HCT116 (cell line): ENCODE measurements around the gene NNT.

Source experiments
- EZH2 ChIP-seq: fragments of 200-600 bp; sonication (generic); IDR thresholded peaks from 2 replicates; pipeline ENCODE4 v1.6.1; 2017; ENCODE audit warnings: antibody characterized with exemption, mixed run types
- JUND ChIP-seq: IDR thresholded peaks from 2 replicates; pipeline ENCODE4 v1.6.1; 2012
- SRF ChIP-seq: IDR thresholded peaks from 2 replicates; pipeline ENCODE4 v1.6.1; 2012; ENCODE audit warnings: low read depth
- TF ChIP-seq, protein P1 (sequence below): IDR thresholded peaks from 2 replicates; pipeline ENCODE4 v1.6.1; 2011; ENCODE audit warnings: mild to moderate bottlenecking, low read length, moderate library complexity; ENCODE audit not compliant: insufficient replicate concordance; ENCODE audit errors: extremely low read depth

DNA sequence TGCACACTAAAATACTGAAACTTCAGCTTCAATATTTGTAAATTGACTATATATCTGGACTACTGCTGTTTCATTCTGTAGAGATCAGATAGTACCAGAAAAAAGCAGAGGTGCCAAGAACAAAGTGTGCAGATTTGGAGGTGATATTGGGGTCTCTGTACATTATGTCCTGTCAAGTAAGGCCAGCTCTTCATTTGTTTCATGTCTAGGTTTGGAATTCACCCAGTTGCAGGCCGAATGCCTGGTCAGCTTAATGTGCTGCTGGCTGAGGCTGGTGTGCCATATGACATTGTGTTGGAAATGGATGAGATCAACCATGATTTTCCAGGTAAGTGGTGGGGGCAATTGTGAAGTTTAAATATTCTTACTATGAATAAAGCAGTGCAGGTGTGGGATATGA, 96.9 kb downstream of the NNT start:
- no peak for TF ChIP-seq EZH2
- no peak for TF ChIP-seq JUND
- TF ChIP-seq SRF, result no peak
- TF ChIP-seq, protein P1, sequence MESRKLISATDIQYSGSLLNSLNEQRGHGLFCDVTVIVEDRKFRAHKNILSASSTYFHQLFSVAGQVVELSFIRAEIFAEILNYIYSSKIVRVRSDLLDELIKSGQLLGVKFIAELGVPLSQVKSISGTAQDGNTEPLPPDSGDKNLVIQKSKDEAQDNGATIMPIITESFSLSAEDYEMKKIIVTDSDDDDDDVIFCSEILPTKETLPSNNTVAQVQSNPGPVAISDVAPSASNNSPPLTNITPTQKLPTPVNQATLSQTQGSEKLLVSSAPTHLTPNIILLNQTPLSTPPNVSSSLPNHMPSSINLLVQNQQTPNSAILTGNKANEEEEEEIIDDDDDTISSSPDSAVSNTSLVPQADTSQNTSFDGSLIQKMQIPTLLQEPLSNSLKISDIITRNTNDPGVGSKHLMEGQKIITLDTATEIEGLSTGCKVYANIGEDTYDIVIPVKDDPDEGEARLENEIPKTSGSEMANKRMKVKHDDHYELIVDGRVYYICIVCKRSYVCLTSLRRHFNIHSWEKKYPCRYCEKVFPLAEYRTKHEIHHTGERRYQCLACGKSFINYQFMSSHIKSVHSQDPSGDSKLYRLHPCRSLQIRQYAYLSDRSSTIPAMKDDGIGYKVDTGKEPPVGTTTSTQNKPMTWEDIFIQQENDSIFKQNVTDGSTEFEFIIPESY, result no peak
